ENCODE data around the gene GLI2. TPM values are rescaled to one million over a fixed set of nuclear protein-coding genes. Genes with fewer than 3 reads are reported as not detected.

Gene GLI2
- total and polyA plus RNA-seq, 2 of the 4 experiments (the other 2 are of a cell fraction), result 3.8 to 26.0 TPM

- H4K20me1 ChIP-seq (ENCODE audit: insufficient read depth, low read length), result peaks cover 39% of the 10 kb centered on the region
- peak overlapping the region; percentile 95 for H2AK5ac ChIP-seq (ENCODE audit: low read depth, low read length)
- H2AK9ac ChIP-seq (replicated peaks; ENCODE audit: low read depth, low read length, poor library complexity), result no peak overlapping the region
- no peaks in the 10 kb centered on the region for H3K36me3 ChIP-seq (ENCODE audit: control insufficient read depth, insufficient read depth, low read length)
- peak overlapping the region; percentile 1; the same call in 1 of the 2 replicates for H3K27ac ChIP-seq (ENCODE audit: insufficient read depth, low read length)
- peaks cover 18 to 92% of the 10 kb centered on the region in 2 experiments; a peak in 3 of 4 replicates for H3K79me1 ChIP-seq (ENCODE audit: low read depth in 1 of 2, low read length in 2 of 2)
- H2AFZ ChIP-seq (replicated peaks; ENCODE audit: low read length, poor library complexity), result no peak overlapping the region
- H3K4me3 ChIP-seq (ENCODE audit: insufficient read depth, low read depth, low read length), result no peak overlapping the region
- dilution Hi-C loops (cut with HindIII; ENCODE audit: low sequenced_read_pairs, unreplicated experiment), result no loop called here
- WGBS, 2 experiments (ENCODE audit: extremely low coverage in 2 of 2, insufficient read length in 1 of 2), result 85% methylated on average over 7 of the region's 15 CpGs; no CpG with 5 or more reads in 1 of the 2 experiments
- H2BK120ac ChIP-seq (ENCODE audit: low read depth, low read length), result peak overlapping the region; percentile 94; the same call in 1 of the 2 replicates
- in situ Hi-C loops (cut with MboI; ENCODE audit: low sequenced_read_pairs), result no loop called here
- no peak overlapping the region for H2BK20ac ChIP-seq (ENCODE audit: low read depth, low read length)
- H3K4me1 ChIP-seq (ENCODE audit: control insufficient read depth, insufficient read depth, low read length), result peaks cover 74% of the 10 kb centered on the region
- TF ChIP-seq NFE2L2 (IDR thresholded peaks at IDR 0.05; ENCODE audit: low read depth, low read length), result no peak
- TF ChIP-seq RCOR1 (IDR thresholded peaks at IDR 0.05; ENCODE audit: insufficient replicate concordance, low read length), result no peak
- no peak for TF ChIP-seq CHD1 (IDR thresholded peaks at IDR 0.05; ENCODE audit: low read depth, low read length)
- TF ChIP-seq CTCF (conservative IDR thresholded peaks at IDR 0.05; ENCODE audit: low read depth, low read length), result no peak
- TF ChIP-seq POLR2A (IDR thresholded peaks at IDR 0.05; ENCODE audit: low read depth, low read length), result no peak
- no peak for TF ChIP-seq CEBPB (IDR thresholded peaks at IDR 0.05; ENCODE audit: low read depth, low read length)
- no peak for TF ChIP-seq FOS (IDR thresholded peaks at IDR 0.05; ENCODE audit: low read depth, low read length)
- TF ChIP-seq, protein P1, sequence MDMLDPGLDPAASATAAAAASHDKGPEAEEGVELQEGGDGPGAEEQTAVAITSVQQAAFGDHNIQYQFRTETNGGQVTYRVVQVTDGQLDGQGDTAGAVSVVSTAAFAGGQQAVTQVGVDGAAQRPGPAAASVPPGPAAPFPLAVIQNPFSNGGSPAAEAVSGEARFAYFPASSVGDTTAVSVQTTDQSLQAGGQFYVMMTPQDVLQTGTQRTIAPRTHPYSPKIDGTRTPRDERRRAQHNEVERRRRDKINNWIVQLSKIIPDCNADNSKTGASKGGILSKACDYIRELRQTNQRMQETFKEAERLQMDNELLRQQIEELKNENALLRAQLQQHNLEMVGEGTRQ (IDR thresholded peaks at IDR 0.05; ENCODE audit: low read depth, low read length), result no peak
- no peak for TF ChIP-seq MXI1 (IDR thresholded peaks at IDR 0.05; ENCODE audit: borderline replicate concordance, low read depth, low read length)
- TF ChIP-seq ELK1 (IDR thresholded peaks at IDR 0.05; ENCODE audit: borderline replicate concordance, low read depth, low read length), result no peak
- no peak for TF ChIP-seq RAD21 (IDR thresholded peaks at IDR 0.05; ENCODE audit: low read length)
- no peak for TF ChIP-seq RFX5 (IDR thresholded peaks at IDR 0.05; ENCODE audit: low read depth, low read length)
- TF ChIP-seq SMC3 (IDR thresholded peaks at IDR 0.05; ENCODE audit: low read depth, low read length), result no peak
- TF ChIP-seq MAZ (IDR thresholded peaks at IDR 0.05; ENCODE audit: borderline replicate concordance, low read depth, low read length), result no peak
- no peaks in the 10 kb centered on the region for H3K9me3 ChIP-seq (ENCODE audit: control insufficient read depth, insufficient read depth, low read length)
- H3K9ac ChIP-seq (ENCODE audit: low read depth, low read length), result no peak overlapping the region
- H2BK5ac ChIP-seq (ENCODE audit: low read depth, low read length, poor library complexity, severe bottlenecking), result no peak overlapping the region
- no peak overlapping the region; the same call in 2 of the 3 replicates for H2BK15ac ChIP-seq (ENCODE audit: low read depth, low read length)
- H3K4me2 ChIP-seq (ENCODE audit: low read depth, low read length), result no peak overlapping the region
- no peak overlapping the region for H3K18ac ChIP-seq (ENCODE audit: low read depth, low read length)
- peak overlapping the region; percentile 62; the same call in 1 of the 2 replicates for H3K23ac ChIP-seq (ENCODE audit: low read depth, low read length)
- ATAC-seq (ENCODE audit: low read depth) (no peak), DNase-seq (no peak)
- H3K56ac ChIP-seq (ENCODE audit: extremely low read depth, insufficient read depth, low read length), result no peak overlapping the region
- CTCF ChIA-PET, result no interaction called here
- H3K9me1 ChIP-seq (ENCODE audit: insufficient read depth, low read length), result peaks cover 76% of the 10 kb centered on the region
- POLR2A ChIA-PET (ENCODE audit: unreplicated experiment), result no interaction called here
- intact Hi-C loops (cut with micrococcal nuclease), result no loop called here
- peak overlapping the region; percentile 78; the same call in 1 of the 2 replicates for H3K14ac ChIP-seq (replicated peaks; ENCODE audit: low read depth, low read length)
- H4K91ac ChIP-seq (ENCODE audit: insufficient read depth, low read depth, low read length), result peak overlapping the region; percentile 97; the same call in 1 of the 2 replicates
- H3K27me3 ChIP-seq (ENCODE audit: control insufficient read depth, insufficient read depth, low read length), result no peaks in the 10 kb centered on the region
- BruUV-seq (replicated peaks), result no TSS peak
- H4K5ac ChIP-seq (ENCODE audit: low read depth, low read length), result no peak overlapping the region
- H3K4ac ChIP-seq (ENCODE audit: low read depth, low read length), result peak overlapping the region; percentile 97
- H4K8ac ChIP-seq (ENCODE audit: low read depth in 2 of 2, low read length in 2 of 2), result peak overlapping the region; percentile 2 to 8; a peak in 2 of 4 replicates
Measured at GRCh38 chr2:120762341-120763061, 26.8 kb downstream of the GLI2 start.

All from IMR-90 (cell line).